ENCODE results near the gene CCDC124.

DNA sequence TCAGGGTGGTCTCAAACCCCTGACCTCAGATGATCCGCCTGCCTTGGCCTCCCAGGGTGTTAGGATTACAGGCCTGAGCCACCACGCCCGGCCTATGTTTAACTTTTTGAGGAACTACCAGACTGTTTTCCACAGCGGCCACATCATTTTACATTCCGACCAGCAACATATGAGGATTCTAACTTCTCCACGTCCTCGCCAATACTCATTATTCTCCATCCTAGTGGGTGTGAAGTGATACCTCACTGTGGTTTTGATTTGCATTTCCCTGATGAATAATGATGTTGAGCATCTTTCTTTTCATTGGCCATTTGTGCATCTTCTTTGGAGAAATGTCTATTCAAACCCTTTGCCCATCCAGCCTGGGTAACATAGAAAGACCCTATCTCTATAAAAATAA lies 46.3 kb upstream of the CCDC124 start:
- TF ChIP-seq, protein P1, sequence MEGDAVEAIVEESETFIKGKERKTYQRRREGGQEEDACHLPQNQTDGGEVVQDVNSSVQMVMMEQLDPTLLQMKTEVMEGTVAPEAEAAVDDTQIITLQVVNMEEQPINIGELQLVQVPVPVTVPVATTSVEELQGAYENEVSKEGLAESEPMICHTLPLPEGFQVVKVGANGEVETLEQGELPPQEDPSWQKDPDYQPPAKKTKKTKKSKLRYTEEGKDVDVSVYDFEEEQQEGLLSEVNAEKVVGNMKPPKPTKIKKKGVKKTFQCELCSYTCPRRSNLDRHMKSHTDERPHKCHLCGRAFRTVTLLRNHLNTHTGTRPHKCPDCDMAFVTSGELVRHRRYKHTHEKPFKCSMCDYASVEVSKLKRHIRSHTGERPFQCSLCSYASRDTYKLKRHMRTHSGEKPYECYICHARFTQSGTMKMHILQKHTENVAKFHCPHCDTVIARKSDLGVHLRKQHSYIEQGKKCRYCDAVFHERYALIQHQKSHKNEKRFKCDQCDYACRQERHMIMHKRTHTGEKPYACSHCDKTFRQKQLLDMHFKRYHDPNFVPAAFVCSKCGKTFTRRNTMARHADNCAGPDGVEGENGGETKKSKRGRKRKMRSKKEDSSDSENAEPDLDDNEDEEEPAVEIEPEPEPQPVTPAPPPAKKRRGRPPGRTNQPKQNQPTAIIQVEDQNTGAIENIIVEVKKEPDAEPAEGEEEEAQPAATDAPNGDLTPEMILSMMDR (IDR thresholded peaks at IDR 0.05): no peak
- no peak for TF ChIP-seq POLR2AphosphoS5 (IDR thresholded peaks at IDR 0.05; ENCODE audit: low read depth, low read length)
- no peak for TF ChIP-seq EP300 (IDR thresholded peaks at IDR 0.05; ENCODE audit: borderline replicate concordance in 1 of 2, low read depth in 1 of 2, low read length in 1 of 2)
- TF ChIP-seq JUND (IDR thresholded peaks at IDR 0.05): no peak
- no peak for TF ChIP-seq CHD2 (IDR thresholded peaks at IDR 0.05; ENCODE audit: low read length, partially characterized antibody)
- TF ChIP-seq, protein P2, sequence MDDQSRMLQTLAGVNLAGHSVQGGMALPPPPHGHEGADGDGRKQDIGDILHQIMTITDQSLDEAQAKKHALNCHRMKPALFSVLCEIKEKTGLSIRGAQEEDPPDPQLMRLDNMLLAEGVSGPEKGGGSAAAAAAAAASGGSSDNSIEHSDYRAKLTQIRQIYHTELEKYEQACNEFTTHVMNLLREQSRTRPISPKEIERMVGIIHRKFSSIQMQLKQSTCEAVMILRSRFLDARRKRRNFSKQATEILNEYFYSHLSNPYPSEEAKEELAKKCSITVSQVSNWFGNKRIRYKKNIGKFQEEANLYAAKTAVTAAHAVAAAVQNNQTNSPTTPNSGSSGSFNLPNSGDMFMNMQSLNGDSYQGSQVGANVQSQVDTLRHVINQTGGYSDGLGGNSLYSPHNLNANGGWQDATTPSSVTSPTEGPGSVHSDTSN (IDR thresholded peaks at IDR 0.05): no peak
- TF ChIP-seq GABPA (IDR thresholded peaks at IDR 0.05; ENCODE audit: low read depth): no peak
